NCI-H1436 treated with DMSO at 0.1 percent for 48 hours (cell line): Measurements from ENCODE around the gene TARBP2.

ENCODE experiments used
- DNase-seq: peaks from one replicate; lab custom pipeline; 2025; lab: John Stamatoyannopoulos, UW

The TARBP2 gene, protein sequence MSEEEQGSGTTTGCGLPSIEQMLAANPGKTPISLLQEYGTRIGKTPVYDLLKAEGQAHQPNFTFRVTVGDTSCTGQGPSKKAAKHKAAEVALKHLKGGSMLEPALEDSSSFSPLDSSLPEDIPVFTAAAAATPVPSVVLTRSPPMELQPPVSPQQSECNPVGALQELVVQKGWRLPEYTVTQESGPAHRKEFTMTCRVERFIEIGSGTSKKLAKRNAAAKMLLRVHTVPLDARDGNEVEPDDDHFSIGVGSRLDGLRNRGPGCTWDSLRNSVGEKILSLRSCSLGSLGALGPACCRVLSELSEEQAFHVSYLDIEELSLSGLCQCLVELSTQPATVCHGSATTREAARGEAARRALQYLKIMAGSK

DNA sequence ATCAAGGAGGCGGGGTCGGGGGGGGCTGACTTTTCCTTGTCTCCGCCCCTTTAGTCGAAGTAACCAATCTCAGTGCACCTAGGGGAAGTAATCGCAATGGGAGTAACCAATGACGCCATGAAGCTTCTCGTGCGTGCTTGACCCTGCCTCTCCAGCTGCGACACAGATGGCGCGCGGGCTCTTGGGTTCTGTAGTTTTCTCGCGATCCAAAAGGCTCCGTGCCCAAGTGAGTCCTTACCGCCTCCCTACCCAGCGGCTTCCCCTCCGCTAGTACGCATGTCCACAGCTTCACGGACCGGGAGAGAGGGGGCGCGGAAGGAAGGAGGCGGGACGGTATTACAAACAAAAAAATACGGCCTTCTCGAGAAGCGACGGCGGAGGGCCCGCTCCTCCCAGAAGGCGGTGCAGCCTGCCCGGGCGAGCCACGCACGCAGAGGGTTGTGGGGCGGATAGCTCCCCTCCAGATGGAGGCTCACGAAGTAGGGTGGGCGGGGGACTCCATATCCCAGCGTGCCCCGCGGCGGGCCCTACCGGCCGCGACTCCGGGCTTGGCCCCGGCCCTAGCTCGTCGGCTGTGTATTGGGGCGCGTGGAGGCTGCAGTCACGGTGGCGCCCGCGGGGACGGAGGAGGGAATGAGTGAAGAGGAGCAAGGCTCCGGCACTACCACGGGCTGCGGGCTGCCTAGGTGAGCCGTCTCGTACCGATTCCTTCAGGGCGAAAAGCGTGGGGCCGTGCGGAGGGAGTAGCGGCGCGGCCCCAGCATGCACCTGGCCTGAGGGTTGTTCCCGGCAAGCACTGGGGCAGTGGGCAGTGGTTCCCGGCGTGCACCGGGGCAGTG, at the start of gene TARBP2:
TSS of gene TARBP2 (plus strand) at position 508 of the 839 bp plus-strand sequence. CDS start at position 634, 126 bp downstream.
- peak; percentile 98 for DNase-seq

DNA sequence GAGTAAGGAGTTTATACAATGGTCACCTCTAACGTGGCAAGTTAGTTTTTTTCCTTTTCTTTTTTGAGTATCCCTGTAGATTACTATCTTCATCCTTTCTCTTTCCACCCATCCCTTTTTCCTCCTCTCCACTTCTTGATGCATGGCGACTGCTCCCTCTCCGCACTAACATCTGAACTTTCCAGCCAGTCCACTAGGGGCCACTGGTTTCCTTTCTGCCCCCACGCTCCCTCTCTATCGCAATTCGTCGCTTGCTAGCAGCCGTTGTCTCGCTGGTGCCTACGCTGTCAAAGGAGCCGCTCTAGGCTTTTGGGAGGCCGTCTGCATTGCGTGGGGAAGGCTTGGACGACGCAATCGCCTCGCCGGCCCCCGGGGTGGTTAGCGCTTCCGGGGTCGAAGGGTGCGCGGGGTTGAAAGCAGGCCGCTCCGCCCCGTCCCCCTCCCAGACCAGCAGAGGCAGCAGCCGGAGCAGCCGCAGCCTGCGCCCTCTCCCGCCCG, 49.4 kb upstream of the TARBP2 start, which contains the start of gene PCBP2:
TSS of gene PCBP2 (plus strand) at position 442 of the 498 bp plus-strand sequence. CDS start 2,699 bp downstream, outside the sequence.
- DNase-seq = peak; percentile 95

DNA sequence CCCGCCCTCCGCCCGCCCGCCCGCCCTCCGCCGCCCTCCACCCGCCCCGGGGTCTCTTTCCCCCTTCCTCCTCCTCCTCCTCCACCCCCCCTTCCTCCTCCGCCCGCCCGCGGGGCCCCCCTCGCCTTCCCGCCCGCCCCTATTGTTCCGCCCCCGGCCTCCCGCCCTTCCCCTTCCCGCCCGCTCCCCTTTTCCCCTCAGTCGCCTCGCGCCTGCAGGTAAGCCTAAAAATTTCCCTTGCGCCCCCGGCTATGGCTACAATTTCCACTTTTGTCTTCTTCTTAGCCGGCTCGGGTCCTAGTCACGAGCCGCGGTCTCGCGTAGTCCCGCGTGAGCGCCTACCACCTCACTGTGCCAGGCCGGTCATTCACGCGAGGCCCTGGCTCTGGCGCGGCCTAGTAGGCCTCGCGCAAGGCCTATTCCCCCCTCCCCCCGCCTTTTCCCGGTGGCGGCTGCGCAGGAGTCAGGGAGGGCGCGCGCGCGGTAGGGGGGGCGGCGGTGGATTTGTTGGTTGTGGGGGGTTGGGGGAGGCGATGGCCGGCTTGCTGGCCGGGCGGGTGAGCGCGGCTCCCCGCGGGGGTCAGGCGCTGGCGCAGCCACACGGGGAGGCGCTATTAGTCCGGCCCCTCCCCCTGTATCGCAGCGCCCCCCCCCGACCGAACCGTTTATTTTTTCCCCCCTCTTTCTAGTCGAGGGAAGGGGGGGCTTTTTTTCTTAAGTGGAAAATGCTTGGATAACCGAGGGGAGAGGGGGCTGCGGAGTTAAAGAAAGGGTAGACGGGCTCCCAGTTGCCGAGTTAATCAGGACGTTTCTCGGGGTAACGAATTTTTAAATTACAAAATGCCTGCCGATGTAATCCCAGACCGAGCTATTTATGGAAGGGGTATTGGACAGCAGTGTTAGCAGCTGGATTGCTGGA, 48.7 kb upstream of the TARBP2 start:
- DNase-seq = no peak

DNA sequence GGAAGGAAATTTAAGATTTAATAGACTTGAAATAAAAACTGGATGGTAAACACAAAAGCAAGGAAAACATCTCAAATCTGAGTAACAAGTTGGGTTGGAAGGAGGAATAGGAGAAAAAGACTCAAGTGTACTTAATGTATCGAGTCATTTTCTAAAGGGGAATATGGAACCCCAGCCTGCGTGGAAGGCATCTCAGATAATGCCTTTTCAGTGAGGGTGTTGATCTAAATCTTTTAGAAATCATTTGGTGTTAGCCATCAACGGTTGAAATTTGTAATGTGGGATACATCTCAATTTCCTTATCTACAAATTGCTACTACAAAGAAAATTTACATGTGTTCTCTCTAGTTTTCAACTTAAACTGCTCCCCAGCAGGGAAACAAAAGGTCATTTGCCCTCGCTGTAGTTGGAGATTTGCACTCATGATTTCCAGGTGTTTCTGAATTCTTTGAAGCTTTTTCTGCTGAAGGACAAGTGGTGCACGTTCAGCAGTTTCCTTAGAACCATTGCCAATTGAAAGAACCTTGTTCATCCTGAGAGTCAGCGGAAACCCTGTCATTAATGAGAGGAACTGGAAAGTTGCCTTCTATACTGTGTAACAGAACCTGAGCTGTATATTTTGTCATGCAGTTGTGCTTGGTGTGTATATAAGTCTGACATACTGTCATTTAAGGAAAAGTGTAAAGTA, 47.0 kb upstream of the TARBP2 start:
- DNase-seq = no peak

DNA sequence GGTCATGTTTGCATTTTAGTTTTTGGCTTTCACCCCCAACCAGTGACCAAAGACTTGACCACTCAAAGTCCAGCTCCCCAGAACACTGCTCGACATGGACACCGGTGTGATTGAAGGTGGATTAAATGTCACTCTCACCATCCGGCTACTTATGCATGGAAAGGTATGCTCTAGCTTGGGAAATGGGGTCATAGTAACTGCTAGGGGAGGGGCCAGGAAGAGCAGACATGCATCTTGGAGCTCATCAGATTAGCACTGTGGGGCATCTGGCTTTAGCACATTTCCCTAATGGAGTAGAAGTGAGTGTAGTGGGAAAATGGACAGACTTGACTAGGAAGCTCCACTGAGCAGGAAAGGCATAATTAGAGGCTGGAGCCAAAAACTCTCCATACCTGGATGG, 46.4 kb upstream of the TARBP2 start:
- DNase-seq = no peak

DNA sequence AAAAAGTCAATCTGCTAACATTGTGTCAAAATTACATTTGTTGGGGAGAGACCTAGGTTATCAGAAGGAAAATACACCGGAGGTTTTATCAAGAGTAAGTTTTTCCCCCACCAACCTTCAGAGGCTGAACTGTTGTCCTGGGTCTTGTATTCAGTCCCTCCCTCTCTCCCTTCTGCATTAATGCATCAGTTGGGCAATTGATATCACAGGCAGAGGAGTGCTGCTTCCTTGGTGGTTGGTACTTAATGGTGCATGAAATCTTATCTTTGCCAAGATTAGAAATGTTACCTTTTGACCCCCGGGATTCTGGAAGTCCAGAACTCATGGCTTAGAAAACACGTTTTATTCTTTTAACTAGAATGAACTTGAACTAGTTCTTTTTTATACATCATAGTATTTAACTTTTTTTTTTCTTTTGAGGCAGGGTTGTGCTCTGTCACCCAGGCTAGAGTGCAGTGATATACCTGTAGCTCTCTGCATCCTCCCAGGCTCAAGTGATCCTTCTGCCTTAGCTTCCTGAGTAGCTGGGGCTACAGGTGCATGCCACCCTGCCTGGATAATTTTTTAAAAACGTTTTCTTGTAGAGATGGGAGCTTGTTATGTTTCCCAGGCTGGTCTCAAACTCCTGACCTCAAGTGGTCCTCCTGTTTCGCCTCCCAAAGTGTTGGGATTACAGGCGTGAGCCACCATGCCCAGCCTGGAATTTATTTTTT, 44.3 kb upstream of the TARBP2 start:
- no peak for DNase-seq

DNA sequence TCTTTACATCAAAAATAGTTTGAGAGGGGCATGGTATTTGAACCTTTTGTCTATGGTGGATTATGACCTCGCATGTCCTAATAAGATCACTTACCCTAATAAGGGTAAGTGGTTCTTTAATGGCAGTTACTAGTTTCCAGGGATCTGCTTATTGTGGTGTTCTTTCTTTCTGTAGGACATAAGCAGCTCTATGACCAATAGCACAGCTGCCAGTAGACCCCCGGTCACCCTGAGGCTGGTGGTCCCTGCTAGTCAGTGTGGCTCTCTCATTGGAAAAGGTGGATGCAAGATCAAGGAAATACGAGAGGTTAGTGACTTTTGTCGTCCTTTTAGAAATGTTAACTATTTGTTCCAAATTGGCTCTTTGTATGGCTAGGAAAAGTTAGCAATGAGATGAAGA, 42.0 kb upstream of the TARBP2 start:
- DNase-seq = no peak

DNA sequence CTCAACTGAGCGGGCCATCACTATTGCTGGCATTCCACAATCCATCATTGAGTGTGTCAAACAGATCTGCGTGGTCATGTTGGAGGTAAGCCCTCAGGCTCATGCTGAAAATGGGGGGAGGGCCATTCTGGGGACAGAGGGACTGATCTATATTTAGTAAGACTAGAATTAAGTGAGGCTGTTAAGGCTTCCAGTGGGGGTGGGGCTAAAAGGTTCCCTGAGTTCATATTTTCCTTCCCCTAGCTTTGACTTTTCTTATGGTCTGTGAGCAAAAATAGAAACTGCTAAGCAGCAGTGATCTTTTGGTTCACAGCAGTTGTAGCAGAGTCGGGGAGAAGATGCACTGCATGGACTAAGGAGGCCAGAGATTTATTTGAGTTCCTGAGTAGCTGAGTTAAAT, 40.0 kb upstream of the TARBP2 start:
- DNase-seq = no peak

DNA sequence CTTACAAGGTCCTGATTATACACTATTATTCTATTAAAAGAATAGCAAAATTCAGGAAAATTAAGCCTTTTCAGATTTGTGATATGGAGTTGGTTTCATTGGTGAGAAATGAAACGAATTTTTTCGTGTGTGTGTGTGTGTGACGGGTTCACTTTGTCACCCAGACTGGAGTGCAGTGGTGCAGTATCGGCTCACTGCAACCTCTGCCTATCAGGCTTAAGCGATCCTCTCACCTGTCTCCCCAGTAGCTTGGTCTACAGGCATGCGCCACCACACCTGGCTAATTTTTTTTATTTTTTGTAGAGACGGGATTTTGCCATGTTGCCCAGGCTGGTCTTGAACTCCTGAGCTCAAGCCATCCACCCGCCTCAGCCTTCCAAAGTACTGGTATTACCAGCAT, 39.5 kb upstream of the TARBP2 start:
- no peak for DNase-seq

DNA sequence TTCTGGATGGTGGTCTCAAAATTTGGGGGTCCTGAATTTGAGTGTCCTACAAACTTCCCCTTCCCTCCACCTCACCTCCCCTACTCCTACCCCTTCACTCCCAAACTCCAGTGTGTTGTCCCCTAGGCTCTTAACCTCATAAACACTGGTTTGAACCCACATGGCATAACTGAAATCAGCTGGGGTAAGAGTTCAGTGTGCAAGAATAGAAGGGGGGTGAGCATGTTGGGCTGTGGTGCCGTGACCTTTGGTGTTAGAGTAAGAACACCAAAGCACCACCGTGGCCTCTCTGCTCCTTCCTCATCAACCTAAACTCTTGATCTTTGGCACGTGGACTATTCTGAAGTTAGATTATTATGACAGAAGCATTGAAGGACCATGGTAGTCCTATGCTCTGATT, 38.1 kb upstream of the TARBP2 start:
- no peak for DNase-seq

DNA sequence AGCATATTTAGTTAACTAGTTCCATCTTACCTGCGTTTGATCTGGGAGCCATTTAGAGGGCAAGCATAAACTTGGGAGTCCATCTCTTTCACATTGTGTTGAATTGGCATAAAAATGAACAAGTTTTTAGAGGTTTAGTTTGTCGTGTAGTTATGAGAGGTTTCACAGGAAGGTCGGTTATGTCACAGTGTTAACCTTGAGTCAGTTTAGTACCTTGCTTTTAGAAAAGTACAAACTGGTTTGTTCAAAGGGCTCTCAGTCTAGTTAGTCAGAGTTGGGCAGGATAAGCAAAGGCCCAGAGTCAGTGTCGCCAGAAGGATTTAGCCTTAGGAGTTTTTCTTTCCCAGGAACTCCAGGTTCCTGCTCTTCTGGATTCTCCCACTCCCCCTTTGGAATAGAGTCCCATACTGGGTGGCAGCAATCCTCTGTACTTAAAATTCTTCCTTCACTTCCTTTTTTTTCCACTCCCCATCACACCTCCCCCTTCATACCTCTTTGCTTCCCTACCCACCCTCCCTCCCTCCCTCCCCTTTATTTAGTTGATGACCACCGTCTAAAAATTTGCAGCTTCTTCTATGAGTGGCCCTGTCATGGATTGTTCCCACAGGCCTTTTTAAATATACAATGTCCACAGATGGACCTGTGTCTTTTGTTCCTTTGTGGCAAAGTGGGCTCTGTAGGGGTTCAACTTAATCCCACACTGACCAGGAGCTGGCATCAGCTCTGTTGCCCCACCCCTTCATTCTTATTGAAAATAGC, 37.1 kb upstream of the TARBP2 start:
- no peak for DNase-seq

DNA sequence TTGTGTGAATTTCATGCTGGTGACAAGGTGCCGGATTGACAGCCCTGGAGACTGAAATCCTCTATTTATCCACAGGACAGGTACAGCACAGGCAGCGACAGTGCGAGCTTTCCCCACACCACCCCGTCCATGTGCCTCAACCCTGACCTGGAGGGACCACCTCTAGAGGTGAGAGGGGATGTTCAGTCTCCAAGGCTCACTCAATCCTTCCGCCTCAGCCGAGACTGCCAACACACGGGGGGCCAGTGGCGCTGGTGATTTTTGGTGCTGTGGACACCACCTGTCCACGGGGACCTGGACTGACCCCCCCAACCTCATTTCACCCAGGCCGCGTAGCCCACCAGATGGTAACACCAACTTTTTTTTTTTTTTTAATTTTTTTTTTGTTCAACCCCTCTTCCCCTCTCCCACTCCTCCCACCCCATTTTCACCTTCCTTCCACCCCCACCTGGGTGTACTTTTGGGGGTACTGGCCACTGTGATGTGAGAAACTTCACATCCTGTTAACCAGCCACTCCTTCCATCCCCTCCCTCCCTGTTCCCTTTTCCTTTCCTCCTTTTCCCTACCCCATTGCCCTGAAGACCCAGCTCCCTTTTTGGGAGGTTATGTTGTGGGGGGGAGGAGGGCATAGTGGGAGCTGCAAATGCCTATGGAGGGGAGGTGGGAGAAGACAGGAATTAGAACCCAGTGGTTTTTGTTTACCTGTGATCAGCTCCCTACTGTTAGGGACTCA, 36.2 kb upstream of the TARBP2 start:
- DNase-seq = no peak

DNA sequence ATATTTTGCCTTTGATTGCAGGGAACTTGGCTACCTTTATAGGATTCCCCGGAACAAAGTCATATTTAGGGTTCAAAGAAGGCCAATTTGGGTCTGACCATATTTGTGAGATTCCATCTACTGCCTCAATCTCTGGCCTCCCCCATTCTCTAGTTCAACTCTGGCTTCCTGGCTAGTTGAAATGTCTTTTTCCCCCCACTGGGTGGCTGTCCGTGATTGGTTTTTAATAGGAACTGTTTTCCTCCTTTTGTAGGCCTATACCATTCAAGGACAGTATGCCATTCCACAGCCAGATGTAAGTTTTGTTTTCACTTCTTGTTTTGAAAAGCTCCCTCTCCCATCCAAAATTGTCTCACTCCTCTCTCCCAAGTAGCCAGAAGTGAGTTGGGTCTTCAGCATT, 35.4 kb upstream of the TARBP2 start:
- no peak for DNase-seq

DNA sequence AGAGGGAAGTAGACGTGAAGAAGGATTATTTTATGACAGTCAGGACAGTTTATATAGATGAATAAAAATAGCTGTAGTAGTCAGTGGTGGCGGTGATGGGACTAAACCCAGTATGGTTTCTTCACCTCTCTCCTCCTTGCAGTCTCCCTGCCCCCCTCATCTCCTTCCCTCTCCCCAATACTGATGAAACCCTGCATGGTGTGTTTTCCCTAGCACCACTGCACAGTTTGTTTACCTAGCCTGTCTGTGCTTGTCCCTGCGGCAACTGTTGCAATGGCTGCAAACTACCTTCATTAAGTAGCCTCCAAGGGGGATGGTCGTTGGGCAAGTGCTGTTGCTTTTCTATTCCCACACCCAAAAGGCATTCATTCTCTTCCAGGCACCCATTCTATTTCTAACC, 34.4 kb upstream of the TARBP2 start:
- DNase-seq = no peak

DNA sequence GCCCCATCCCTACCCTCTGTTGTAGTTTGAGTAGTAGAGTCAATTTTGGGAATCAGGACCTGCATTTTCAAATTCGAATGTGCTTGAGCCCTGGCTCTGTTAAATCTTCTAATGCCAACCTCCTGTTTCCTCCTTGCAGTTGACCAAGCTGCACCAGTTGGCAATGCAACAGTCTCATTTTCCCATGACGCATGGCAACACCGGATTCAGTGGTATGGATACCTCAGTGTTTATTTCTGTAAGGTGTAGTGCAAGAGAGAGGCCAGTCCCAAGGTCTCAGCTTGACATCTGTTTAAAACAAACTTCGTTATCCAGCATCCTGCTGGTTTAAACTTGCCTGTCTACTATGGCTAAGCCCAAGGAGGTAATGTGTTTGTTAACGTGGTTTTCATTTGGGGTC, 34.0 kb upstream of the TARBP2 start:
- no peak for DNase-seq

DNA sequence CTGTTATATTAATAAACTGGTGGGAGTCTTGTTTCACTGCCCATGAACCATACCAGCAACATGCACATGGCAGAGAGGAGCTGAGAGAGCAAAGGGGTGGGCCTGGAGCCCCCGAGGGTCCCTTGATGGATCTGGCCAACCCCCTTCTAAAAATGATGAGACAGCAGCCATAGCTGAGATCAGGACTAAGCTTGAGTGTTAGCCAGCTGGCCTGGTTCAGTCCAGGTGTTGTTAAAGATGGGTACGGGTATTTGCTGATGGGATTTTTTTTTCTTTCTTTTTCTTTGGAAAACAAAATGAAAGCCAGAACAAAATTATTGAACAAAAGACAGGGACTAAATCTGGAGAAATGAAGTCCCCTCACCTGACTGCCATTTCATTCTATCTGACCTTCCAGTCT, 33.2 kb upstream of the TARBP2 start:
- no peak for DNase-seq

DNA sequence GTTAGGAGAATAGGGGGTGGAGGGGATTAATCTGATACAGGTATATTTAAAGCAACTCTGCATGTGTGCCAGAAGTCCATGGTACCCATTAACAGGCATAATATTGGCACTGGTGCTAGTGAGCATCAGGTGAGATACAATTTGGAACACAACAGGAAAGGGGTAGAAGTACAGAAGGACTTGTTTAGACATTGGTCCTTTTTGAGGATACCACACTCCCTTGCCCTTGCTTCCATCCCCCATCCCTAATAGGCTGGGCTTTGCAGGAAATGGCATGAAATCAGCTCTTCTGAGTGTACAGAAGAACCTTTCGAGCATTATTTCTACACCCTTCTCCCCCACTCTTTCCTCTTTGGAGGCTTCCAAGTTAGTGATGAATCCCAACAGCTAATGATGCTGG, 32.8 kb upstream of the TARBP2 start:
- DNase-seq = no peak

DNA sequence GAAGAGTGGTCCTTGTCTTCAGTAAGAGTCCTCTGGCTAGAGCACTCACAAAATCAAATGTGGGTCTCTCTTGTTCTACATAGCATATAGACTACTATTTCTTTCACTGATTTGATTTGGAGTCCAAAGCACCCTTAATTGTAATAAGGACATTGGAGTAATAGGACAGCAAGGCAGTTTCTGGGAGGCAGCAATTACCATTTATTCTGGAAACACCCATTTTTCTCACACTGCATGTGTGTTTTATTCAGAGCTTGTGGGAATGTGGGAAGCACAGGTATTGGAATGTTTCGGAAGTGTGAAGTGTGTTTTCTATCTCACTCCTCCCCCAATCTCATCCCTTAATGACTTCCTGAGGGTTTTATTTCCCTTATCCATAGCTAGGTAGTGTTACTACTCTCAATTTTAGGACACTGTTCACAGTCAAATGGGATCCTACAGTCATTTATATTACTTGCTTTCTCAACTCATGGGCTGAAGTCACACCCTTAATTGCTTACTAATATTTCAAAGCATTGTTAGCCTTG, 29.0 kb upstream of the TARBP2 start:
- no peak for DNase-seq

DNA sequence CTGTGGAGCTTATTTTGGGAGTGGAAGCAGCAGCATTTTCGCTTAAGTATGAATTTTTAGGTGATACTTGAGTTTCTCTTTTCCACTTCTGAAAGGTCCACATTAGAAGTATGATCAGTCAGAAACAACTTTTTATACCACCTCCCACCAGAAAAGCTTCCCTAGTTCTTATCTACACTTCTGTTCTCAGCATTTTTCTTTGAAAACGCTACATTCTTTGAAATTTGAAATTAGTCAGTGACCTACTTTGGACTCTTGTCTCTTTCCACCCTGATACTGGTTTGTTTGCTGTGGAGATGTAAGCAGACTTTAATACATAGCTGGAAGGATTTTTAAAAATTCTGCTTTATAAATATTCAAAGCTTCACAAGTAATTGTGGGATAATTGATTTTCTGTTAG, 27.0 kb upstream of the TARBP2 start:
- DNase-seq = no peak
